ENCODE results near the gene MAST3.

Gene MAST3

GRCh38 chr19:18097217-18097992, at the start of gene MAST3:
Gene MAST3 (plus strand): TSS chr19:18097778. CDS start chr19:18097793, 15 bp downstream.
- peak; percentile 83 for DNase-seq

GRCh38 chr19:18049385-18049784, 48.2 kb upstream of the MAST3 start:
- DNase-seq, result no peak

GRCh38 chr19:18051887-18052286, 45.7 kb upstream of the MAST3 start:
- no peak for DNase-seq

- DNase-seq, result no peak
Measured at GRCh38 chr19:18053576-18054219, 43.9 kb upstream of the MAST3 start.

- no peak for DNase-seq
Measured at GRCh38 chr19:18055967-18056366, 41.6 kb upstream of the MAST3 start.

GRCh38 chr19:18057557-18057956, 40.0 kb upstream of the MAST3 start:
- DNase-seq, result no peak

- peak; percentile 72 for DNase-seq
Measured at GRCh38 chr19:18058208-18059009, 39.2 kb upstream of the MAST3 start.

- DNase-seq, result no peak
Measured at GRCh38 chr19:18059297-18059696, 38.3 kb upstream of the MAST3 start.

- no peak for DNase-seq
Measured at GRCh38 chr19:18059902-18060301, 37.7 kb upstream of the MAST3 start.

- DNase-seq, result no peak
Measured at GRCh38 chr19:18060472-18060871, 37.1 kb upstream of the MAST3 start.

GRCh38 chr19:18062028-18062427, 35.5 kb upstream of the MAST3 start:
- DNase-seq, result no peak

GRCh38 chr19:18063463-18063862, 34.1 kb upstream of the MAST3 start:
- DNase-seq, result no peak

- DNase-seq, result no peak
Measured at GRCh38 chr19:18065173-18065495, 32.4 kb upstream of the MAST3 start.

- DNase-seq, result no peak
Measured at GRCh38 chr19:18068395-18068794, 29.2 kb upstream of the MAST3 start.

- no peak for DNase-seq
Measured at GRCh38 chr19:18069383-18069782, 28.2 kb upstream of the MAST3 start.

- no peak for DNase-seq
Measured at GRCh38 chr19:18070181-18070580, 27.4 kb upstream of the MAST3 start.

GRCh38 chr19:18072335-18072734, 25.2 kb upstream of the MAST3 start:
- DNase-seq, result no peak

- no peak for DNase-seq
Measured at GRCh38 chr19:18073197-18073596, 24.4 kb upstream of the MAST3 start.

- no peak for DNase-seq
Measured at GRCh38 chr19:18074192-18074591, 23.4 kb upstream of the MAST3 start.

- DNase-seq, result no peak
Measured at GRCh38 chr19:18083929-18084684, 13.5 kb upstream of the MAST3 start.

GRCh38 chr19:18085702-18086457, 11.7 kb upstream of the MAST3 start:
- DNase-seq, result no peak

- DNase-seq, result no peak
Measured at GRCh38 chr19:18086590-18087138, 10.9 kb upstream of the MAST3 start, which contains the start of gene IL12RB1. Gene IL12RB1 (minus strand): TSS chr19:18086934. CDS start chr19:18086823, 111 bp downstream.
